GM20000 (cell line): ENCODE results near the gene ALKBH3.

Source experiments
- DNase-seq: peaks from one replicate; pipeline ENCODE4 v3.0.0; 2012; ENCODE audit warnings: low spot score
- TF ChIP-seq, protein P1 (sequence below): IDR thresholded peaks from 2 replicates; pipeline ENCODE4 v1.5.1; 2012; ENCODE audit warnings: mild to moderate bottlenecking, control low read depth; ENCODE audit errors: extremely low read depth, missing control alignments

Gene ALKBH3

DNA sequence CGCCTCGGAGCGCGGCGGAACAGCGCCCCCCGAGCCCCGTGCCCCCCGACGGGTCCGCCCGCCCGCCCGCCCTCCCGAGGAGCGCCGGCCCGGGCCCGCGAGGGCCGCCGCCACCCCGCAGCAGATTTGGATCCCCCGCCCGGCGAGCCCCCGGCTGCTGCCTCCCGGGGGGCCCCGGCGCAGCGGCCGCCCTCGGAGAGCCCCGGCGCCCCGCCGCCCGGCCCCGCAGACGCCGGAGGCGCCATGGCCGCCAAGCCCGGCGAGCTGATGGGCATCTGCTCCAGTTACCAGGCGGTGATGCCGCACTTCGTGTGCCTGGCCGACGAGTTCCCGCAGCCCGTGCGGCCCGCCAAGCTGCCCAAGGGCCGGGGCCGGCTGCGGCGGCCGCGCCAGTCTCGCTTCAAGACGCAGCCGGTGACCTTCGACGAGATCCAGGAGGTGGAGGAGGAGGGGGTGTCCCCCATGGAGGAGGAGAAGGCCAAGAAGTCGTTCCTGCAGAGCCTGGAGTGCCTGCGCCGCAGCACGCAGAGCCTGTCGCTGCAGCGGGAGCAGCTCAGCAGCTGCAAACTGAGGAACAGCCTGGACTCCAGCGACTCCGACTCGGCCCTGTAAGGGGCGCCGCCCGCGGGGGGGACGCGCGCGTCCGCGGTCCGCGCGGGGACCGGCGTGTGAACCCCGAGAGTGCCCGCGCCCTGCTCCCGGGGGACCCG, 62.2 kb downstream of the ALKBH3 start:
- DNase-seq, result peak; percentile 56

DNA sequence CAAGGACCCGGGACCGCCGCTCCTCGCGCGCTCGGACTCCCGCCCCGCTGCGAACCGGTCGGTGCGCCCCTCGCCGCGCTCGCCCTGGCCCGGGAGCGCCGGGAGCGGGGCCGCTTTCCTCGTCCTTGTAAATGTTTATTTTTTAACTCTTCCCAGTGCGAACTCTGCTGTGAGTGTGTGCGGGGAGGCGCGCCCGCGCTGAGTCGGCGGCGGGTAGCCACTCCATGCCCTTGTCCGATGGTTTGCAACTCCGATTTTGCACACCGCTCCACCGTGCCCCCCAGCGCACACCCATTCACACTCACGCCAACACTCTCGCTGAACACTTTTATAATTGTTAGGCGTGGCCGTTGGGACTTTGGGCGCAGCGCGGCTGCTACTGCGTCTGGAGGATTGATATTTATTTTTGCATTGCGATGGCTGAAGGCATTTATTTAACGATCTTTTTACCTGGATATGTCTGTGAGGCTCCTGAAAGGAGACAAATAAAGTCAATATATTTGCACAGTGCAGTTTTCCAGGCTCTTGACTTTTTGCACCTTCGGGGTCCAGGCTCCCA, 62.8 kb downstream of the ALKBH3 start:
- TF ChIP-seq, protein P1, sequence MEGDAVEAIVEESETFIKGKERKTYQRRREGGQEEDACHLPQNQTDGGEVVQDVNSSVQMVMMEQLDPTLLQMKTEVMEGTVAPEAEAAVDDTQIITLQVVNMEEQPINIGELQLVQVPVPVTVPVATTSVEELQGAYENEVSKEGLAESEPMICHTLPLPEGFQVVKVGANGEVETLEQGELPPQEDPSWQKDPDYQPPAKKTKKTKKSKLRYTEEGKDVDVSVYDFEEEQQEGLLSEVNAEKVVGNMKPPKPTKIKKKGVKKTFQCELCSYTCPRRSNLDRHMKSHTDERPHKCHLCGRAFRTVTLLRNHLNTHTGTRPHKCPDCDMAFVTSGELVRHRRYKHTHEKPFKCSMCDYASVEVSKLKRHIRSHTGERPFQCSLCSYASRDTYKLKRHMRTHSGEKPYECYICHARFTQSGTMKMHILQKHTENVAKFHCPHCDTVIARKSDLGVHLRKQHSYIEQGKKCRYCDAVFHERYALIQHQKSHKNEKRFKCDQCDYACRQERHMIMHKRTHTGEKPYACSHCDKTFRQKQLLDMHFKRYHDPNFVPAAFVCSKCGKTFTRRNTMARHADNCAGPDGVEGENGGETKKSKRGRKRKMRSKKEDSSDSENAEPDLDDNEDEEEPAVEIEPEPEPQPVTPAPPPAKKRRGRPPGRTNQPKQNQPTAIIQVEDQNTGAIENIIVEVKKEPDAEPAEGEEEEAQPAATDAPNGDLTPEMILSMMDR, result no peak
- no peak for DNase-seq

More for the DNA sequence above, 62.2 kb downstream of the ALKBH3 start:
- TF ChIP-seq, protein P1, result no peak

DNA sequence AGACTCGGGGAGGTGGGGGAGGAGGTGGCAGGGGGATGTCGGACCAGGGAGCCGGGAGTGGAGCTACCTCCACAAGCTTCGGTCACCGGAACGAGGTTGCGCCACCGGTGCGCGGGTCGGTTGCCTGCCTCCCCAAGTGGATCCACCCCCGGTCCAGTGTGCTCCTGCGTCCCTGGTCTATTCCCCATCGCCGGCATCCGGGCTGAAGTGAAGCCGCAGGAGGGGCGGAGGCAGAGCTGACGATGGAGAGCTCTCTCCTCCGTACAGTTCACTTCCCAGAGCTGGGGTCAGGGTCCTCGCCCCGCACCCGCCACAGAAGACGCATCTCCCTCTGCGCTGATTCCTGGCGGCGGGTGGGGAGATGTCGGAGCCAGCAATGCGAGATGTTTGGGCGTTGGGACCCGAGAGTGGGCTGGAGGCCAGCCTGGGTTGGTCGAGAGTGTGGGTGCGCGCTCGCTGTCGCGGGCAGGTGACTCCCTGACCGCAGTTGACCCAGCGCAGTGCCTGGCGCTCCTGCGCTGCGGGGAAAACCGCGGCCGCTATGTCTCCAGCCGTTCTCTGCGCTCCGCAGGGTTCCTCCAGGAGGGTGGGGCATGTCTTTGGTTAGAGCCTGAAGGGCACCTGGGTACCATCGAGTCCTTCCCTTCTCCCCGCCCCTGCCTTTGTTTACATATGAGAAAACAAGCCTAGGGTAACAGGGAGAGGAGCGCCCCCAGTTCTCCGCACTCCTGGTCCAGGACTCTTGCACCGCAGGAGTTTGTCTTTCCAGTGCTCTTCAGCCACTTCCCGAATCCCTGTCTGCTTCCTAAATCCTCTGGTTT, 63.5 kb downstream of the ALKBH3 start:
- TF ChIP-seq, protein P1, result no peak
- no peak for DNase-seq

DNA sequence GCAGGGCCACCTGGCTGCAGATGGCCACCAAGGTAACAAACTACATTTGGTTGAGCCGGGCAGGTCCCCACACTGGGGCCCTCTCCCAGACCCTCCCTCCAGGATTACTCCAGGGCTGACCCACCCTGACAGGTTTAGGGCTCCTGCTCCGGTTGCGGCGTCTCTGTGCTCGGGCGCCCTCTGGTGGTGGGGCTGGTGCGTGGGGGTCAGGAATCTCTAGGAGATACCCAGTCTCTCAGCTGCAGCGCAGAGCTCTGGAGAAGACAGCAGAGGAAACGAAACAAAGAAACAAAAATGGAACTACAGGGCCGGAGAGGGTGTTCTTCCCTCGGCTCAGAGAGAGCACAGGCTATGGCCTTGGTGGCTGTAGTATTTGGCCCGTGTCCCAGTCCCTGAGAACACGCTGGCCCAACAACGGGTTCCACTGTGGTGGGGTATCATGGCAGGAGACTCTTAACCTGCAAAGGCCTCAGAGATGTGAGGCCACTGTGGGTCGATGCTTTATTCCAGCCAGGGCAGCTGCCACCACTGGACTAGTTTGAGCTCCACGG, 64.2 kb downstream of the ALKBH3 start:
- DNase-seq, result peak; percentile 87

DNA sequence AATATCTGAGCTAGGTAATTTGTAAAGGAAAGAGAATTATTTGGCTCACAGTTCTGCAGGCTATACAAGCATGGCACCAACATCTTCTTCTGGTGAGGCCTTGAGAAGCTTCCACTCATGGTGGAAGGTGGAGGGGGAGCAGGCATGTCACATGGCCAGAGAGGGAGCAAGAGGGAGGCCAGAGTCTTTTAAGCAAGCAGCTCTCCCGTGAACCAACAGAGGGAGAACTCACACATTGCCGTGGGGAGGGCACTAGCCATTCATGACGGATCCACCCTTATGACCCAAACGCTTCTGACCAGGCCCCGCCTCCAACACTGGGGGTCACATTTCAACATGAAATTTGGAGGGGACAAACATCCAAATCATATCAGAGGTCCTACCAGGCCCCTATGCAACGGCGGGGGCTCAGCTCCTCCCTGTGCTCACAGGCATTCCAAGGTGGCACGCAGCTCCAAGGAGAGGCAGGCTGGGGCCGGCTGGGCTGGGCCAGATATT, 66.4 kb downstream of the ALKBH3 start:
- DNase-seq, result no peak
- TF ChIP-seq, protein P1, result no peak

More for the DNA sequence above, 64.2 kb downstream of the ALKBH3 start:
- TF ChIP-seq, protein P1, result peak; percentile 67

DNA sequence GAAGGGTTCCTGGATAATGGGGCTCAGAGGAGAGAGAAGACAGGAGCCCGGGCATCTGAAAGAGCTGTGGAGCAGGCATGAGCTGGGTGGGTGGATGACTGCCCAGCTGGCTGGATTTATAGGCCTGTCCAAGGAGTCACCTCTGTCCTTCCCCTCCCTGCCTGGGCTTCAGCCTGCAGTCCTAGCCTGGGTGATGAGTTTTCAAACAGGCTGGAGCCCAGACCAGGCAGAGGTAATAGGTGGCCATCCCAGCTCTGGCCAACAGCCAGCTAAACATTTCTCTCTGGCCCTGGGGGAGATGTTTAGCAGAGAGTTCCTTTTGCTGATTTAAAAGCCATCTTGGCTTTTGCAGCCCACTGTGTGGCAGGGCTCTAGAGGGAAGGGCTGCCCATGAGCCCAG, 67.2 kb downstream of the ALKBH3 start:
- DNase-seq, result no peak
- TF ChIP-seq, protein P1, result no peak
